H1 (cell line): ENCODE measurements around the gene DOK1.

Experiments
- CTCF ChIP-seq, 3 experiments: IDR thresholded peaks; 1 replicate in 2 of 3; 2 replicates in 1 of 3; pipeline versions ENCODE4 v1.5.1 to v1.6.1; 2011; ENCODE audit warnings: low read length in 3 of 3, mild to moderate bottlenecking in 3 of 3, inconsistent platforms in 2 of 3, low read depth in 1 of 3, moderate library complexity in 1 of 3; ENCODE audit not compliant: insufficient read depth in 1 of 3; ENCODE audit errors: control extremely low read depth in 1 of 3
- EZH2 ChIP-seq: fragments of 200-600 bp; sonication (generic); IDR thresholded peaks from 2 replicates; pipeline ENCODE4 v1.7.1; 2012; ENCODE audit warnings: low read depth, mild to moderate bottlenecking, moderate library complexity, low read length, inconsistent platforms; ENCODE audit not compliant: severe bottlenecking
- MAFK ChIP-seq: IDR thresholded peaks from 2 replicates; pipeline ENCODE4 v1.6.1; 2012; ENCODE audit warnings: low read depth, mild to moderate bottlenecking, improper control_type of control experiment, low read length
- MAX ChIP-seq: IDR thresholded peaks from 2 replicates; pipeline ENCODE4 v1.6.1; 2012; ENCODE audit warnings: inconsistent platforms
- POLR2A ChIP-seq, 2 experiments: IDR thresholded peaks; 1 replicate in 1 of 2; 2 replicates in 1 of 2; pipeline ENCODE4 v1.6.1; 2011; ENCODE audit warnings: low read depth in 2 of 2, low read length in 2 of 2, mild to moderate bottlenecking in 2 of 2; ENCODE audit errors: control extremely low read depth in 1 of 2
- POLR2AphosphoS5 ChIP-seq: IDR thresholded peaks from 2 replicates; pipeline ENCODE4 v1.6.1; 2011; ENCODE audit warnings: low read depth, low read length
- POU5F1 ChIP-seq: IDR thresholded peaks from 2 replicates; pipeline ENCODE4 v1.6.1; 2011; ENCODE audit warnings: low read depth, mild to moderate bottlenecking, low read length, moderate library complexity
- RFX5 ChIP-seq: IDR thresholded peaks from 2 replicates; pipeline ENCODE4 v1.6.1; 2011; ENCODE audit warnings: low read depth, low read length, improper control_type of control experiment, borderline replicate concordance
- SP1 ChIP-seq: IDR thresholded peaks from 2 replicates; pipeline ENCODE4 v1.6.1; 2011; ENCODE audit warnings: low read depth, low read length
- YY1 ChIP-seq: IDR thresholded peaks from 2 replicates; pipeline ENCODE4 v1.6.1; 2011; ENCODE audit warnings: low read depth, mild to moderate bottlenecking, low read length

GRCh38 chr2:74542978-74543377 lies 11.5 kb upstream of the DOK1 start:
- TF ChIP-seq CTCF (IDR thresholded peaks at IDR 0.05; ENCODE audit: control extremely low read depth in 1 of 3, insufficient read depth in 1 of 3, low read depth in 1 of 3, low read length in 3 of 3) (no peak), POLR2AphosphoS5 (no peak), POLR2A (IDR thresholded peaks at IDR 0.05; ENCODE audit: control extremely low read depth in 1 of 2, low read depth in 2 of 2, low read length in 2 of 2) (no peak), EZH2 (no peak), SP1 (no peak), YY1 (no peak), MAX (no peak), RFX5 (no peak), POU5F1 (no peak), MAFK (no peak)
